Measurements from ENCODE around the gene IL6ST.
"Not testable (repeated sequence)": the region's sequence is repeated elsewhere in the genome, so short reads cannot be mapped to it uniquely, and the experiment has no call there.

Gene IL6ST

GRCh38 chr5:56003679-56004078 is 8.9 kb upstream of the IL6ST start:
- no peak for DNase-seq (ENCODE audit: low read depth)

- no peak for DNase-seq (ENCODE audit: low read depth)
Observed at GRCh38 chr5:56003179-56003578, 8.4 kb upstream of the IL6ST start.

- DNase-seq (ENCODE audit: low read depth), result no peak
Observed at GRCh38 chr5:56002303-56002702, 7.5 kb upstream of the IL6ST start.

DNA sequence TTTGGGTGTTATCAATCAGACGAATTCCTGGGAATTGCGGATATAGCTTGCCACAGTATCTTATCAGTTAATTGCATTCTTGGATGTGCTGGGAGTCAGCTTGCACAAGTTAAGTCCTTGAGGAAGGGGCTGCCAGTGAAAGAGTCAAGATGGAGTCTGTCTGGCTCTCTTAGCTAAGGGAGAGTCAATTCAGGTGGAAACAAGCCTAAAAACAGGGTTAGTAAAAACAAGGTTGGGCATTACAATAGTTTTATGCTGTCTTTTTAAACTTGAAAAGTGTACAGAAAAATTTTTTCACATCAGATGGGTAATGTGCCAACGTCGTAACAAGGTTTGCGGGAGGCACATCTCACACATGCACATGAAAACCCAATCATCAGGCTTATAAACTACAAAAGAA is 5.5 kb upstream of the IL6ST start:
- DNase-seq (ENCODE audit: low read depth), result not testable (repeated sequence)

- DNase-seq (ENCODE audit: low read depth), result no peak
Observed at GRCh38 chr5:55998966-55999365, 4.2 kb upstream of the IL6ST start.

DNA sequence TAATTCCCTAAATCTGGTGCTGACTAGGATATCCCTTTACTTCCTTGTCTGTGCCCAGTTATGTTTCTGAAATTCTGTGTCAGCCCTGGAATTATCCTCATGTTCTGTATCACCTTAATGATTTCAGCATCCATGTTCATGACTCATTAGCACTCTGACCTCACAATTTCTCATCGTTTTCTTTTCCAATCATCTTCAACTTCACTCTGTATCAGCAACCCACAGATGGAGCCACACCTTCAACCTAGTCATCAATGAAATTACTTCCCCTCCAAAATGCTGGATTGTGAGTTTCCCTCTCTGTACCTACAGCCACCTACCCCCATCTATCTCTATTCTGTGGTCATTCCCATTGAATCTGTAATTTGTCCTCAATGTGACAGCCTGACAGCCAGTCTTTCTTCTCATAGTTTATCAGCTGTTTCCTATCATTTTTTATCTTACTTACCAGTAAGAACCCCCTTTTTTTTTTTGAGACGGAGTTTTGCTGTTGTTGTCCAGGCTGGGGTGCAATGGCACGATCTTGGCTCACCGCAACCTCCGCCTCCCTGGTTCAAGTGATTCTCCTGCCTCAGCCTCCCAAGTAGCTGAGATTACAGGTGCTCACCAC is 3.1 kb upstream of the IL6ST start:
- DNase-seq (ENCODE audit: low read depth), result no peak

DNA sequence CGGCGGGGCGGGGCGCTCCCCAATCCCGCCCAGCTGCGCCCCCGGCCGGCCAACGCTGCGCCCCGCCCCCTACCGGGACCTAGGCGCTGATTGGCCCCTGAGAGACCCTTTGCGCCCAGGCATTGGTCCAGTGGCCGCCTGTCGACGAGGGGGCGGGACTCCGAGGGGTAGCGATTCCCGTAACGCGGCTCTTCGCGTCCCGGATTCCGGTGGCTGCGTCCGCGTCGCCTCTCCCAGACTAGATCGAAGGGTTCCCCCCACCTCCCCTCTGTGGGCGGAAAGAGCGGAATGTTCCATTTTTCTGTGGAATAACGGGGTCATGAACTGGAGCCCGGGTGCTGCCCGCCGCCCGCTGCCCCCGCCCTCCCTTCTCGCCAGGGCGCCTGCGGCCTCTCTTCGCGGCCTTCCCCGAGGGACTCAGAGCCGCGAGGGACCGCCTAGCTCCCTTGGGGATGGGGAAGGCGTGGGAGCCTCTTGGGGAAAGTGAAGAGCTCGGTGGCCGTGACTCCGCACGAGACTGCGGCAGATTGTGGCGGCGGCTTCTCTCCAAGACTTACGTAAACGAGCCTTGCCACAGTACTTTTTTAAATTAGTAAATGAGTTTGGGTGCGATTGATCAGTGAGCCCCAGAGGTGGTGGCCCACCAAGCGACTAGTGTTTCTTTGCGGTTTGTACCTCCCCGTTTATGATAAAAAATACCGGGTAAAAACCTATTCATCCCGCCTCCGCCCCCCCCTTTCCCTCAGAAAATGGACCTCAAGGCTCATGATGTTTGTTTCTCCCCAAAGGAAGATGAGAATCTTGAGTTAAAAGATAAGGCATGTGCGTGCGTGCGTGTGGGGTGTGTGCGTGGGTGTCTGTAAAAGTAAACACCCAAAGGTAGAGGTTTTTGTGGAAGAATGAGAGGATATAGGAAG is 493 bp upstream of the IL6ST start:
- peak; percentile 89 for DNase-seq (ENCODE audit: low read depth)

GRCh38 chr5:55993731-55994494 is 850 bp downstream of the IL6ST start:
- no peak for DNase-seq (ENCODE audit: low read depth)

DNA sequence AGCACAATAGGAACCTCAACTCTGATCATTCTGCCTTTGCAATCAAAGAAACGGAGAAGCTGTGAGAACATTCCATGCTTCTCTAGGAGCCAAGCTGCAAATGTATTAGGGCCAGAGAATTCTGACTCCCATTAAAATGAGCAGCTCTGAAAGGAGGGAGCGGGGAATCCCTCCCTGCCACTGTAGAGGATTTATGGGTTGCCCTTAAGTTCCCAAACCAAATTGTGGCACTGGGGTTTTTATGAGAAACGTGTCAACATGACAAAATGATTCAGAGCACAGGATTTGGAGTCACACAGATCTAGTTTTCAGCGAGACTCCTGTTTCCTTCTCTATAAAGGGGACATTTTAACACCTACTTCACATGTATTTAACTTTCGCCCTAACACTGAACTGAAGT is 1.8 kb downstream of the IL6ST start:
- no peak for DNase-seq (ENCODE audit: low read depth)

DNA sequence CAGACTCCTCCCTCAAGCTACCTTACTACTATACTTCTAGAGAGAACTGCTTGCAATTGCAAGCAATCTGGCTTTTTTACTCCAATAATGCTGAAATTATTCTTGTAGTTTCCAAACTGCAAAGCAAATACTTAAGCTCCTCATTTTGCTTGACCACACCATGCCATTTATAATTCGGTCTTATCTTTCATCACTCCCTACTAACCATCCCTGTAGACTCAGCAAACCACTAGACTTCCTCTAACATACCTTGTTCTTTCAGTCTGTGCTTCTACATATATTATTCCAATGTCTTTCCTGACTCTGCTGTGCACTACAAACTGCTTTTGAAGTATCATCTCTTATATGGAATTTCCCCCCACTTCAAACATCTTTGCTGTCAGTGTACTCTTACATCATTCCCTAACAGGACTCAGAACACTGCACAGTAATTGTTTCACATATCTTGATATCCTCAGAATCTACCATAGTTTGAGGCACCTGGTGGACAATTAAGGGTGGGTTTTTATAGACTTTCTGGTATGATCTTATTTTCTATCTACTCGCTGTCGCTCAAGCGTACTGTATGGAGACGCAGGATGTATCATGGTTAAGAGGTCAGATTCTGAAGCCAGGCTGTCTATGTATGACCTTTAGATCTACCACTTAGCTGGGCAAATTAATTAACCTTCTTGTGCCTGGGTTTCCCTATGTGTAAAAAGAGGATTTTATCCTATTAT is 2.8 kb downstream of the IL6ST start:
- DNase-seq (ENCODE audit: low read depth), result no peak

DNA sequence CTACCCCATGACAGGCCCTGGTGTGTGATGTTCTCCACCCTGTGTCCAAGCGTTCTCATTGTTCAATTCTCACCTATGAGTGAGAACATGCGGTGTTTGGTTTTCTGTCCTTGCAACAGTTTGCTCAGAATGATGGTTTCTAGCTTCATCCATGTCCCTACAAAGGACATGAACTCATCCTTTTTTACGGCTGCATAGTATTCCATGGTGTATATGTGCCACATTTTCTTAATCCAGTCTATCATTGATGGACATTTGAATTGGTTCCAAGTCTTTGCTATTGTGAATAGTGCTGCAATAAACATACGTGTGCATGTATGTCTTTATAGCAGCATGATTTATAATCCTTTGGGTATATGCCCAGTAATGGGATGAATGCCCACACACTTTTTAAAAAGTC is 3.9 kb downstream of the IL6ST start:
- DNase-seq (ENCODE audit: low read depth), result not testable (repeated sequence)

DNA sequence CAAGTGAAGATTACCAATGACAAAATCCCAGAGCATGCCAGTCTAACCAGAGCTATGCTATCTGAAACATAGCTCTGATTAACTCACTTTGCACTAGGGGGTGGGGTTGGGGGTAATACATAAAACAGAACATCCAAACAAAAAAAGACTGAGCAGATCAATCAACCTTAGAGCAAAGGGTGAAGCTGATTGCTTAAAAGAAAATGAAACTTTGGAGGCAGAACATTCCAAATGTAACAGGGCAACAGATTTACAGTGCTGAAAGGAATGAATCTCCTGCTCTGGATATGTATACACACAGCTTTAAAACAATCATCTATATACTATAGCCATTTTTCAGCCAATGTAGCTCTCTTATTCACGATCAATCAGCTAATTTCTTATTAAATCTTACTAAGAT is 4.9 kb downstream of the IL6ST start:
- no peak for DNase-seq (ENCODE audit: low read depth)

DNA sequence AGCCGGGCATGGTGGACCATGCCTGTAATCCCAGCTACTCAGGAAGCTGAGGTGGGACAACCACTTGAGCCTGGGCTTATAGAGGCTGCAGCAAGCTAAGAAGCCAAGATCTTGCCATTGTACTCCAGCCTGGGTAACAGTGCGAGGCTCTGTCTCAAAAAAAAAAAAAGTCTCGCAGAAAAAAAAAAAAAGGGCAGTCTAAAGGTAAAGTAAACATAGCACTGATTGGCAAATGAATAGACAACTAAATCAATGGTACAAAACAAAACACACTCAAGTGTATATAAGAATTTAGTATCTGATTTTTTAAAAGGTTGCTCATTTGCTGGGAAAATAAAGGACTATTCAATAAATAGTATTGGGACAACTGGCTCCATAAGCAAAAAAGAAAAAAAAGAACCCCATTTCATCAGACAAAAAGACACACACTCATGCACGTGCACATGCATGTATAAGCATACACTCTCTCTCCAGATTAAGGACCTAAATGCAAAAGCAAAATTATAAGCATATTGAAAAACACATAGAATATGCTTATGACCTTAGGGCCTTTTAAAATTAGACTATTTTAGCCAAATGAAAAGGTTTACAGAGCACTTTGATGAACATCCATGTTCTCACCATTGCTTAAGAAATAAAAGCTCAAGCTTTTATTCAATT is 5.7 kb downstream of the IL6ST start:
- no peak for DNase-seq (ENCODE audit: low read depth)

- DNase-seq (ENCODE audit: low read depth), result not testable (repeated sequence)
Observed at GRCh38 chr5:55988428-55988827, 6.3 kb downstream of the IL6ST start.

GRCh38 chr5:55986931-55987330 is 7.8 kb downstream of the IL6ST start:
- DNase-seq (ENCODE audit: low read depth), result no peak

DNA sequence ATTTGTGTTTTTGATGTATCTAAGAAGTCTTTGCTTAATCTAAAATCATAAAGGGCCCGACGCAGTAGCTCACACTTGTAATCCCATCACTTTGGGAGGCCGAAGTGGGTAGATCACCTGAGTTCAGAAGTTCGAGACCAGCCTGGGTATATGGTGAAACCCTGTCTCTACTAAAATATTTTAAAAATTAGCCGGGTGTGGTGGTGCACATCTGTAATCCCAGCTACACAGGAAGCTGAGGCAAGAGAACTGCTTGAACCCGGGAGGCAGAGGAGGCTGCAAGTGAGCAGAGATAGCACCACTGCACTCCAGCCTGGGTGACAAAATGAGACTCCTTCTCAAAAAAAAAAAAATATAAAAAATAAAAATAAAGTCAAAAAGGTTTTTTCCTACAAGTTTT is 9.6 kb downstream of the IL6ST start:
- no peak for DNase-seq (ENCODE audit: low read depth)

GRCh38 chr5:55983986-55984385 is 10.8 kb downstream of the IL6ST start:
- no peak for DNase-seq (ENCODE audit: low read depth)

GRCh38 chr5:55982957-55983381 is 11.8 kb downstream of the IL6ST start:
- DNase-seq (ENCODE audit: low read depth), result no peak

DNA sequence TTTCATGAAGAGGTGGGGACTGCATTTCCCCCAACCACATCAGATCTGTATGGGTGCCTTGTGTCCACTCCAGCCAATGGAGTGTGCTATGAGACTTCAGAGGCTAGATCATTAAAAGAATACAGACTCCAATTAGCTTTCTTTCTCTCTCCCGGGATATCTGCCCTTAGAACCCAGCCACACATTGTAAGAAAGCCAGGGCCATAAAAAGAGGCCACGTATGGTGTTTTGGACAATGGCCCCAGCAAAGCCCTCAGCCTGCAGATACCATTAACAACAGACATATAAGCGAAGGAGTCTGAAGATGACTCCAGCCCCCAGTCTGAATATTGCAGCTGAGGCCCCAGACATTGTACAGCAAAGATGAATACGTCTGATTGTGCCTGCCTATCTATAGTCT is 21.5 kb downstream of the IL6ST start:
- no peak for DNase-seq (ENCODE audit: low read depth)

GRCh38 chr5:55969956-55970355 is 24.8 kb downstream of the IL6ST start:
- DNase-seq (ENCODE audit: low read depth), result no peak

DNA sequence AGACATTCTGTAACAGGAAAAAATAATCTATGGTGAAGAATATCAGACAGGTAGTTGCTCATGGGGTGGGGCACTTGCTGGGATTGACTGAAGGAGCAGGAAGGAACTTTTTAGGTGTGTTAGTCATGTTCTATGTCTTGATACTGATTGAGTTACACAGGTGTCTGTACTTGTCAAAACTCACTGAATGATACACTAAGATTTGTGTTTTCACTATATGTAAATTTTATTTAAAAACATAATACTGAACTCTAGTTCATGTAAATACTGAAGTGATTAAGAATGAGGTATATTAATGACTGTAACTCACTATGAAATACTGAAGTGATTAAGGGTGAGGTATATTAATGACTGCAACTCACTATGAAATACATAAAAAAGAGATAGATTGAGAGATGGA is 28.5 kb downstream of the IL6ST start:
- DNase-seq (ENCODE audit: low read depth), result no peak

GRCh38 chr5:55965525-55965924 is 29.2 kb downstream of the IL6ST start:
- no peak for DNase-seq (ENCODE audit: low read depth)
